ENCODE results near the gene CCL7.

The CCL7 gene

GRCh38 chr17:34248511-34249024 is 21.5 kb upstream of the CCL7 start:
- DNase-seq = no peak

DNA sequence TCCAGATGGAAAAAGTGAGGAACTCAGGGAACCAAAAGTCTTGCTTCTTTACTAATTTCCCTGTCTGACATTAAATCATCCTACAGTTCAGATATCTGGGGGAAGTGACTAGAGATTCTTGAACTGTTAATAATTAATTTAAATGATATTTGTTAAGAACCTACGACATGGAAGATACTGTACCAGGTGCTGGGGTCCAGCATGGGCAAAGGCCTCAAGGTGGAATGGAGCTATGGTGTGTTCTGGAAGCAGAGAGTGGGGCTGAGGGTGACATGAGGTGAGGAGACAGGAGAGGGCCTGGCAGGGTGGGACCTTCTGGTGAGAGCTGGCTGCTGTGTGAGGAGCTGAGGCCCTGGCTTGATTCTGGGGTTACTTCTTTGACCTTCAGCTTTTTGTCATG is 21.0 kb upstream of the CCL7 start:
- DNase-seq = no peak

GRCh38 chr17:34249478-34249877 is 20.5 kb upstream of the CCL7 start:
- no peak for DNase-seq

DNA sequence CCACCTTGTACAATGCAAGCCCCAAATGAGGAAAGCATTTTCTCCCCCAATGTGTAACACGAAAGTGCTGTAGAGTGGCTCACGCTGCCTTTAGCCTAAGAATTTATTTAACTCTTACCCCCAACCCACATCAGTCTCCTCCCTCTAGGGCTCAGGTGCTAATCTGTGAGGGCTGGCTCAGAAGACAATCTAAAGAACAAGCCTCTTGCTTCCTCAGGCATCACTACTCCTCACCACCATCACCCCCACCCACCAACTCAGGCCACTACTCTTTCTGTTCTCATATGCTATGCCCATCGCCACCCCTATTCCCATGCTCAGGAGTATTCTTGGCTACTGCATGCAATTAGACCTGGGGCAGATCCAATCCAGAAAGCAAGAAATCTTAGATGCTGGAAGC is 18.8 kb upstream of the CCL7 start:
- no peak for DNase-seq

DNA sequence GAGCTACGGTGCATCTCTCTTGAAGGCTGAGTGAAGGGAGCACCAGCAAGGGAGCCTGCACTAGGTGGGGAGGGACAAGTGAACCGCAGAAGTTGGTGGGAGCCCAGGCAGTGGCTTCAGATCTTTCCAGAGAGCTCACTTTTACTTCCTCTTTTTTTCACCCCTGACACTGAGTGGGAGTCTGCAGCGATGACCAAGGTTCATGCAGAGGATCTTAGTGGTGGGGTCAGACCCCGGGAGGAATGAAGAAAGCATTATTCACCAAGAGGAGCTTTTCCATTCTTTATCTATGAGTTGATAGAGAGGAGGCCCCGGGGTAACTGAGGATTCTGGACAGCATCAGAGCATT is 18.0 kb upstream of the CCL7 start:
- no peak for DNase-seq

DNA sequence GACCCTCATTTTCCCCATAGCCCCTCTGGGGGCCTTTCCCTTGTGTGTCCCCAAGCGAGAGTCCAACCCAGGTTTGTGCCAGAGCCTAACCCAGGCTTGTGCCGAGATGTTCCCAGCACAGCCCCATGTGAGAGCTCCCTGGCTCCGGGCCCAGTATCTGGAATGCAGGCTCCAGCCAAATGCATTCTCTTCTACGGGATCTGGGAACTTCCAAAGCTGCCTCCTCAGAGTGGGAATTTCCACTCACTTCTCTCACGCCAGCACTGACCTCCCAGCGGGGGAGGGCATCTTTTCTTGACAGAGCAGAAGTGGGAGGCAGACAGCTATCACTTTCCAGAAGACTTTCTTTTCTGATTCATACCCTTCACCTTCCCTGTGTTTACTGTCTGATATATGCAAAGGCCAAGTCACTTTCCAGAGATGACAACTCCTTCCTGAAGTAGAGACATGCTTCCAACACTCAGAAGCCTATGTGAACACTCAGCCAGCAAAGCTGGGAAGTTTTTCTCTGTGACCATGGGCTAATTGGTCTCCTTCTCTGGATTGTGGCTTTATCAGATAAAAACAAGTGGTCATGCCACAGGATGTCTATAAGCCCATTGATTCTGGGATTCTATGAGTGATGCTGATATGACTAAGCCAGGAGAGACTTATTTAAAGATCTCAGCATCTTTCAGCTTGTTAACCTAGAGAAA is 17.4 kb upstream of the CCL7 start:
- no peak for DNase-seq

DNA sequence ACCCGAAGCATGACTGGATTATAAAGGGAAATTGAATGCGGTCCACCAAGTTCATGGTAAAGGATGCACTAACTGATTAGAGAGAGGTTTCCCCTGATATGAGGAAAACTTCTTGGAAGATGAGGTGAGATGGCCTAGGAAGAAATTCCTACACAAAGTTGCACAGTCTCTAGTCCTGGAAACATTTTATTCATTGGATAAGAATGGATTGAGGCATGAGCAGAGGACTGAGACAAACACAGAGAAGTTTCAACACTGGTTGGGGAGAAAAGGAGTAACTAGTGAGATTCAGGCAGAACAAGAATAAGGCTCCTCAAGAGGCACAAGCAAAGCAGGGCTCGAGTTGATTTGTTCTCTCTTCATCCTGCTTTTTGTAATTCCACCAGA is 16.9 kb upstream of the CCL7 start:
- no peak for DNase-seq

DNA sequence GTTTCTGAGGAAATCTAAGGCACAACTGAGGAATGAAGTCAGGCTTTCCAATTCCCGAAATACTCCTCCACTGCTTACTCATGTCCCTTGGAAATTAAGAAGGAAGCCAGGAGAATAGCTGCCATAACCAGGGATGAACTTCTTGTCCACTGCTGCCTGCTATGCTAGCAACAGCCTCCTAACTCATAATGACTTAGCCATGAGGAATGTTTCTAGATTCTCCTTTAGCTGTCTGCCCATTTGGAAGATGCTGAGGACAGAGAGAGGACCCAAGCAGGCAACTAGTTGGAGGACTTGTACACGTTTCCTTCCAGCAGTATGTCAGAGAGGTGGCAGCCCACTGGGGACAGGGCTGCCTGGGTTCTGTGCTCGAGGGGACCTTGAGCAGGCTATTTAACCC is 15.9 kb upstream of the CCL7 start:
- DNase-seq = no peak

DNA sequence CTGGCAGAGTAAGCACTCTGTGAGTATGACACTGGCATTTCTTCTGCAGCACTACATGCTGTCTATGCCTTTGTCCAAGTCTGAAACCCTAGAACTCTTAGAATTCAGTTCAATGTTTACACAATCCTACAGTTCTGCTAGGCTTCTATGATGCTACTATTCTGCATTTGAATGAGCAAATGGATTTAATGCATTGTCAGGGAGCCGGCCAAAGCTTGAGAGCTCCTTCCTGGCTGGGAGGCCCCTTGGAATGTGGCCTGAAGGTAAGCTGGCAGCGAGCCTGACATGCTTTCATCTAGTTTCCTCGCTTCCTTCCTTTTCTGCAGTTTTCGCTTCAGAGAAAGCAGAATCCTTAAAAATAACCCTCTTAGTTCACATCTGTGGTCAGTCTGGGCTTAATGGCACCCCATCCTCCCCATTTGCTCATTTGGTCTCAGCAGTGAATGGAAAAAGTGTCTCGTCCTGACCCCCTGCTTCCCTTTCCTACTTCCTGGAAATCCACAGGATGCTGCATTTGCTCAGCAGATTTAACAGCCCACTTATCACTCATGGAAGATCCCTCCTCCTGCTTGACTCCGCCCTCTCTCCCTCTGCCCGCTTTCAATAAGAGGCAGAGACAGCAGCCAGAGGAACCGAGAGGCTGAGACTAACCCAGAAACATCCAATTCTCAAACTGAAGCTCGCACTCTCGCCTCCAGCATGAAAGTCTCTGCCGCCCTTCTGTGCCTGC is 15.2 kb upstream of the CCL7 start, which contains the start of gene CCL2:
Gene CCL2 (plus strand): TSS at position 635 of the 730 bp plus-strand sequence. CDS start 65 bp downstream, at position 700.
- DNase-seq = no peak

GRCh38 chr17:34255381-34255732 is 14.7 kb upstream of the CCL7 start:
- DNase-seq = no peak

DNA sequence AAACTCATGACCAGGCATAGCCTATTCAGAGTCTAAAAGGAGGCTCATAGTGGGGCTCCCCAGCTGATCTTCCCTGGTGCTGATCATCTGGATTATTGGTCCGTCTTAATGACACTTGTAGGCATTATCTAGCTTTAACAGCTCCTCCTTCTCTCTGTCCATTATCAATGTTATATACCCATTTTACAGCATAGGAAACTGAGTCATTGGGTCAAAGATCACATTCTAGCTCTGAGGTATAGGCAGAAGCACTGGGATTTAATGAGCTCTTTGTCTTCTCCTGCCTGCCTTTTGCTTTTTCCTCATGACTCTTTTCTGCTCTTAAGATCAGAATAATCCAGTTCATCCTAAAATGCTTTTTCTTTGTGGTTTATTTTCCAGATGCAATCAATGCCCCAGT is 14.2 kb upstream of the CCL7 start:
- DNase-seq = no peak

DNA sequence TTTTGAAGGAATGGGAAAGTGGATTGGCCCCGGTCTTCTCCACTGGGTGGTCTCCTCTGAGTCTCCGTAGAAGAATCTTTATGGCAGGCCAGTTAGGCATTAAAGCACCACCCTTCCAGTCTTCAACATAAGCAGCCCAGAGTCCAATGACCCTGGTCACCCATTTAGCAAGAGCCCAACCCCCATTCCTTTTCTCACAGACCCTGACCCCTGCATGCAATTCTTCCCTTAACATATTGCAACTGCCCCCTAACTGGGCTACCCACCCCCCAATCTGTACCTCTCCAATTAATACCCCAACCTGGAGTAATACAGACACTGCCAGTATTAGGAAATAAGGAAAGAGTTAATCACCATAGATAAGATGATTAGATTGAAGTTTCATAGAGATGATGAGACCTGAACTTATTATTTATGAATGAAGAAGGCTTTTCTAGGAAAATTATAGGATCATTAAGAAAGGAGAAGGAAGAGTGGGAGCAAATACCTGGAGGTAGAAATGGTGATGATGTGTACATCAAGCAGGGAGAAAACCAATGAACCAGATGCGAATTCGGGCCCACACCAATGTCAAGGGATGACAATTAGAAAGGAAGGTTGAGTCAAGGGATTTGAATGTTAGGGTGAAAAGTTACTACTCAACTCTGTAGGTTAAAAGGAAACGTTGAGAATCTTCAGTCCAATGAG is 12.6 kb upstream of the CCL7 start:
- DNase-seq = no peak

- no peak for DNase-seq
Observed at GRCh38 chr17:34257986-34258326, 12.1 kb upstream of the CCL7 start.

DNA sequence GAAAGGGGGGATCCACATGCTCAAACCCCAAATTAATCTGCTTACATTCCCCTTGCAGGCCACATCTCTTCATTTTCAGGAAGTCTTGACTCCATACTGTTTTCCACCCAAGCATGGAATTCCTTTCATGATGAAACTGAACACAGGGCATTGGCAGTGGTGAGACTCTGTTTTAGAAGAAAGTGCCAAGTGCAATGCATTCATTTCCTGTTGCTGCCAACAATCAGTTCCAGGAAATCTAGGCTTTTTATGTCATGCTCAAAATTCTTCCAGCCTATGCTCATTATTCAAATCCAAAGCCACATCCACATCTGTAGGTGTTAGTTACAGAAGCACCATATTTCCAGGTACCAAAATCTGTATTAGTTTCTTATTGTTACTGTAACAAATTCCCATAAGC is 10.9 kb upstream of the CCL7 start:
- no peak for DNase-seq

GRCh38 chr17:34260861-34261260 is 9.2 kb upstream of the CCL7 start:
- no peak for DNase-seq

- peak in 1 of 5 donors; percentile 57 for DNase-seq
Observed at GRCh38 chr17:34261568-34262337, 8.3 kb upstream of the CCL7 start.

- DNase-seq = no peak
Observed at GRCh38 chr17:34265711-34266110, 4.3 kb upstream of the CCL7 start.

- no peak for DNase-seq
Observed at GRCh38 chr17:34275881-34276280, 5.9 kb downstream of the CCL7 start.

GRCh38 chr17:34276826-34277225 is 6.8 kb downstream of the CCL7 start:
- no peak for DNase-seq

- DNase-seq = no peak
Observed at GRCh38 chr17:34283571-34283970, 13.6 kb downstream of the CCL7 start.

- DNase-seq = no peak
Observed at GRCh38 chr17:34285286-34285792, 15.3 kb downstream of the CCL7 start, which contains the start of gene CCL11. Gene CCL11 (plus strand): TSS chr17:34285742. CDS start chr17:34285809, 67 bp downstream.

GRCh38 chr17:34287875-34288274 is 17.9 kb downstream of the CCL7 start:
- DNase-seq = no peak

- no peak for DNase-seq
Observed at GRCh38 chr17:34290586-34290985, 20.6 kb downstream of the CCL7 start.
